NCI-H146 treated with DMSO at 0.1 percent for 48 hours (cell line): ENCODE data around the gene TAMALIN.

Experiments
- DNase-seq: peaks from one replicate; lab custom pipeline; 2025; ENCODE audit not compliant: unreplicated experiment; lab: John Stamatoyannopoulos, UW

Gene TAMALIN

DNA sequence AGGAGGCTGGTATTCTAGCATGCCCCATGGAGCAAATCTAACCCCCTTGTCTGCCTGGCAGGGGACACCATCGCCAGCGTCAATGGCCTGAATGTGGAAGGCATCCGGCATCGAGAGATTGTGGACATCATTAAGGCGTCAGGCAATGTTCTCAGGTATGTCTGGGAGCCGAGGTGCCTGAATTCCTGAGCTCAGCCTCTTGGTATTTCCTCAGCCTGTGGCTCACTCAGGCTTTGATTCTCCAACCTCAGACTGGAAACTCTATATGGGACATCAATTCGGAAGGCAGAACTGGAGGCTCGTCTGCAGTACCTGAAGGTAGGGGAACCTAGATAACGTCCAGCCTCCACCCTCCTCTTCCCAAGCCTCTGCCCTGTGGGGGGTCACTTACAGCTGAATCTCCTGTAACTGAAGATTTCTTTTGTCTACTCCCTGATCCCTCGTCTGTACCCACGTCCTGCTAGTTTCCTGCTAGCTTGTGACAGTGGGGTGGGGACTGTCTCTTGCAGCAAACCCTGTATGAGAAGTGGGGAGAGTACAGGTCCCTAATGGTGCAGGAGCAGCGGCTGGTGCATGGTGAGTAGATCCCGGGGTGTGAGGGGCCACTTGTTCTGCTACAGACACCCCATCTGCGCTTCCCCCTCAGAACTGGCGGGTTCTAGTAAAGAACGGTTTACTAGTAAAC, 7.0 kb downstream of the TAMALIN start:
- DNase-seq = no peak

DNA sequence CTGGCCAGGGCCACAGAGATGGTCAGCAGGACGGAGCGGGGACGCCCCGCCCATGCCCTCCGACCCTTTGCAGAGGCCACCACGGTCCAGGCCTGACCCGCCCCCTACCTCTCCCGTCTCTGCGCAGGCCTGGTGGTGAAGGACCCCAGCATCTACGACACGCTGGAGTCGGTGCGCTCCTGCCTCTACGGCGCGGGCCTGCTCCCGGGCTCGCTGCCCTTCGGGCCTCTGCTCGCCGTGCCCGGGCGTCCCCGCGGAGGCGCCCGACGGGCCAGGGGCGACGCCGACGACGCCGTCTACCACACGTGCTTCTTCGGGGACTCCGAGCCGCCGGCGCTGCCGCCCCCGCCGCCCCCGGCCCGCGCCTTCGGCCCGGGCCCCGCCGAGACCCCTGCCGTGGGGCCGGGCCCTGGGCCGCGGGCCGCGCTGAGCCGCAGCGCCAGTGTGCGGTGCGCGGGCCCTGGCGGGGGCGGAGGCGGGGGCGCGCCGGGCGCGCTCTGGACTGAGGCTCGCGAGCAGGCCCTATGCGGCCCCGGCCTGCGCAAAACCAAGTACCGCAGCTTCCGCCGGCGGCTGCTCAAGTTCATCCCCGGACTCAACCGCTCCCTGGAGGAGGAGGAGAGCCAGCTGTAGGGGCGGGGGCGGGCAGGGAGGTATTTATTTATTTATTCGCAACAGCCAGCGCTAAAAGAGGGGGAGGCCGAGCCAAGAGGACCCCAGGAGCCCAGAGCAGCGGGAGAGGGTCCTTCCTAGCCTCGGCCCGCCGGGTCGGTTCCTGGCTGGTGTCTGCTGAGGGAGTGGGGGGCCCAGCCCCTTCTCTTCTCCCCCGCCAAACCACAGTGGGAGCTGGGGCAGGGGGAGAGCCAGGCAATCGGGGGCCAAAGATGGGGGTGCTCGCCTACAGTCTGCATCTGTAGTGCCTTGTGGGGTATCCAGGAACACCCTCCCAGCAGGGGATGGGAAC, 8.1 kb downstream of the TAMALIN start:
- DNase-seq = no peak

DNA sequence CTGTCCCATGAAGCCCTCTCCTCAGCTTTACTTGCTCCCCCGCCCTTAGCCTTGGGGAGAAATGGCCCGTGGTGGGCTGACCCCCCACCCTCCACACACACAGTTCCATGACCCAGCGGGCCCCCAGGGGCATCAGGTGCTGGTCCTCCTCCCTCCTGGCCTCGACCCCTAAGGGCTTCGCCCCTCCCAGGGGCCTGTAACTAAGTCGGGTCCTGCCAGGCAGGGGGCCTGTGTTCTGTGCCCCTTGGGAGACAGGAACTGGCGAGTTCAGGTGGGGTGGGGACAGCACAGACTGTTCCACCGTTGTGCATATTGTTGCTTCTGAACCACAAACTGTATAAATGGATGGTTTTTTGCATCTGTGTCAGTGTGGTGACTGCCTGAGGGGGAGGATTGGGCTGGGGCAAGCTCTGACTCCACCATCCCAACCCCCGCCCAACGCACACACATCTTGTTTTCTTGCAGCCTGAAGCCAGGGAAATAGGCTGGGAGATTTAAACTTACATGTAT, 8.8 kb downstream of the TAMALIN start:
- DNase-seq = no peak

GRCh38 chr12:52018433-52019112, 11.8 kb downstream of the TAMALIN start:
- DNase-seq = peak; percentile 67

GRCh38 chr12:52019113-52019770, 12.5 kb downstream of the TAMALIN start:
- DNase-seq = peak; percentile 57

DNA sequence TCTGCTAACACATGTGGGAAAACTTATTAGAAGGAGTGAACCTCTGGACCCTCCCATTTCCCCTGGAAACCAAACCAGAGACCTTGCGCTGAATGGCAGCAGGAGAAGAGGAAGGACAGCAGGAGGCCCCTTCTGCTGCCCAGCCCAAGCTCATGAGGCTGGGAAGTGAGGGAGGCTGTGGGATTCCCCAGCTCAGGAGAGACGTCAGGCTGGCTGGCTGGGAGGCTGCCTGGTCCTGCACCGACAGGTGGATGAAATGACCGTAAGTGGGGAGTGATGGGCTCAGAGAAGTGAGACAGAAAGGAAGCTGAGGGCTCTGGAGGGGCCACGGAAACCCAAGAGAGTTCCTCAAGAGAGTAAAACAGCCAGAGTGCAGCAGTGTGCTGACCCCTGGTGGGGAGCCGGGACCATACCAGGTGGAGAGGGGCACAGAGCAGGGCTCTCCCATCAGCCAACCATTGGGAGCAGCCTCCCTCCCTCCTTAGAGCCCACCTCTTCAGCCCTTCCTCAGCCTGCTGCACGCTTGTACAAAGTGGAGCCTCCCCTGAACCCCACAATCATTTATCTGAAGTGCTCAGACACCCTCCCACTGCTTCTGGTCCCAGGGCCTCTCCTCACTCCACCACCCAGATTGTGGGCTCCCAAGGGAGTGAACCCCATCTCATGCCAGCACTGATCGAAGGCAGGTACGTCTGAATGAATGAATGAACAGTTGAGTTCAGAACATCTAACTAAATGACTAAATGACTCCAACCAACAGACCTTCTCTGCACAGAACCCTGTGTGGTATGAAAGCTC, 14.0 kb downstream of the TAMALIN start:
- peak; percentile 71 for DNase-seq

- DNase-seq = peak; percentile 61
Observed at GRCh38 chr12:52022841-52023181, 16.1 kb downstream of the TAMALIN start.

- DNase-seq = peak; percentile 64
Observed at GRCh38 chr12:52023182-52023975, 16.6 kb downstream of the TAMALIN start.

- DNase-seq = peak; percentile 64
Observed at GRCh38 chr12:52023976-52024688, 17.4 kb downstream of the TAMALIN start.

DNA sequence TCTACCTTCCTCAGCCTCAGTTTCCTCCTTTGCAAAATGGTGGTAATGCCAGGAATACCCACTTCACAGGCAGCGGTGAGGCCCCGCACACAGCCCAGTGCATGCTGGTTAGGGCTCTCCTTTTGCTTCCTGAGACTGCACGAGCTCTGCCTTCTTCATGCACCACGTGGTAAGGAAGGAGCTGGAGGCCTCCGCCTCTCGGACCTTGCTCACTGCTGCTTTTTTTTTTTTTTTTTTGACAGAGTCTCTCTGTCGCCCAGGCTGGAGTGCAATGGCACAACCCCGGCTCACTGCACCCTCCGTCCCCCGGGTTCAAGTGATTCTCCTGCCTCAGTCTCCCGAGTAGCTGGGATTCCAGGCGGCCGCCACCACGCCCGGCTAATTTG, 18.1 kb downstream of the TAMALIN start:
- no peak for DNase-seq

DNA sequence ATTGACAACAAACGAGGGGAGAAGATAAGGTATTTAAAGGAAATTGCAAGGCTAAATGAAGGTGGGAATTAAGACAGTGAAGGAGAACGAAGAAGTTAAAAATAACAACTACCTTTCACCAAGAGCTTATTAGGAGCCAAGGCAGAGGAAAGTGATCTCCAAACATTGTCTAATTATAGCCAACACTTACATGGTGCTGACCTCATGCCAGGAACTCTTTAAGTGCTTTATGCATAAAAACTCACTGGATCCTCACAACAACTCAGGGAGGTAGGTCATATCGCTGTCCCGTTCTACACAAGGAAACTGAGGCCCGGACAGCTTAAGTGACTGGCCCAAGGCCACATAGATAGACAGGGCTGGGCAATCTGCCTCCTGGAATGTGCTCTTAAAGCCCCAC, 19.5 kb downstream of the TAMALIN start:
- DNase-seq = no peak

DNA sequence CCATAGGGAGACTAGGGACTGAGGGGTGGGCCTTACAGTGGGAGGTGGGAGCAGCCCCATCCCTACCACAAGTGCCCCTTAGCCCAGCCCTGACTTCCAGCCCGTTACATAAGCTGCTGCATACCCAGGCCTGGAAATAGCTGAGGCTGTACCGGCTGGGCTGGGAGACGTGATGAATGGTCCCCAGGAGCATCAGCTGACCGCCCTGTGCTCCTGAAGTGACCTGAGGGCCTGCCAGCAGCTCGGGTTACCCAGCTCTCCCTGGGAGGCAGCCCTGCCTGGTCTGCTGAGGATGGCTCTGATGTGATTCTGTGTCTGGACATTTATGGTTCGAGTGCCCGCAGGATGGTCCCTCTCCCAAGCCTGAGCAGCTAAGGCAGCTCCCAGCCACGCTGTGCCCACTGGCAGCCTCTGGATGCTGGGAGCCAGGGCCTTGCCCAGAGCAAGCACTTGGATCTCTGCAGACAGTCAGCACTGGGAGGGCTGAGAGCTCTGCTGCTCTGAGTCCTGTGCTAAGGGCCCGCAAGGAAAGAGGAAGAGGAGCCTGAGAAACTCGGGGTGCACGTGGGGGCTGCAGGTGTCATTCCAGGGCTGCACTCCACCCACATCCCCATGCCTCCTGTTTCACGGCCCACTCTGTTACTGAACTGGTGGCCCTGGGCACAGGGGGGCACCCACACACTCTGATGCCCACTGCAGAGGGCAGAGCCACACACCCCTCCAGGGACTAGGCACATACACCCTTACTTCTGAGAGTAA, 20.5 kb downstream of the TAMALIN start:
- DNase-seq = no peak

GRCh38 chr12:52029685-52030084, 22.9 kb downstream of the TAMALIN start:
- peak; percentile 93 for DNase-seq

GRCh38 chr12:52032446-52032803, 25.7 kb downstream of the TAMALIN start:
- DNase-seq = no peak

DNA sequence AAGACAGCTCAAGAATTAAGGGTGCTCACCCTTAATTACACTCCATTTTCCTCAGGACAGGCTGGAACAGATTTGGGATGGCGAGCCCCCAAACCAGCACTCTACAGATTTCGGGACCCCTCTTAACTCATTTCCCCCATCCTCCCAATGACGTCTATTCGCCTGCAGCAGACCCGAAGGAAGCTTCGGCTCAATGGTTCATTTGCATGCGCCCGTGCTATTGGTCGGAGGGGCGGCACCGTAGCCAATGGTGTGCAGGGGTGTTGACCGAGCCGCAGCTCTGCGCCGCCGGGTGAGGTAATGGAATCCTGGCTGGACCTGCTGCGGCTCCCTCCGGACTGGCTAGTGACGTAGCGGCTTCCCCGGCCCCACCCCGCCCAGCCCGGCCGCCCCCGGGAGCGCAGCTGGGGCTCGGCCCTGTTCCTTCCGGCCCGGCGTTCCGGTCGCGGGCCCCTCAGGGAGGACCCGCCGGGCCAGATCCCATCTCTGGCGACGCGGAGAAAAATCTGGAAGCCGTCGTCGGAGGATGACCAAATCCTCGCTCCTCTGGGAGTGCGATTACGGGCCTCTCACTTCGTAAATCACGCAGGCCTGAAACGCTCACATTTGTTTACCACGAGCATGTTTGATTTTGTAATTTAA, 26.2 kb downstream of the TAMALIN start:
- peak; percentile 96 for DNase-seq

DNA sequence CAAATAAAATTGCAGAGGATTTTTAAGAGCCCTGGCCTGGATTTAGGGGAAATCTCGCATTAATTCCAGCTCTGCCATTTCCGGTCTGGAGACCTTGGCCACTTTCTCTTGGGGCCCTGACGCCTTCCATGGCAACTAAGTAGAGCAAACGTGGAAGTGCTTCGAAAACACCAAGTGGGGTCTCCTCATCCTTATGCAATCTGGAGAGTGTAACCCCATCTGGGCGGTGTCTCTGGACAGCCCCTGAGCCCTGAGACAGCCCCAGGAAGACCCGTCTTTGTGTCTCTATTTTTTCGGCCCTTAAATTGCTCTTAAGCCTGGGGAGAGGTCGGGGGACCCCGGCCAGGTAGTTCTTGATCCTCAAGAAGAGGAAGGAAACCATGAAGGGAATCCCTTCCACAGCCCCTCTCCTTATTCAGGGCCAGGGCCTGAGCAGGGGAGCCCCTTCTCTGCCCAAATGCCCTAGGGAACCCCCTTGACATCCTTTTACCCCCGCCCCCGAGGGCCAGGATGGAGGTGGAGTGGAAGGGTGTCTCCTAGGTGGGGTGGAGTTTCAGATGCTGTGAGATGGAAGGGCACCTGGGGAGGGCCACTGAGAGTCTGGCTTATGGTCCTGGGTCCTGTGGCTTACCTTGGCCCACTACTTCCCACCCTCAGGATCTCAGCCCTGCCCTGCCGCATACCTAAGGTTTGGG, 26.8 kb downstream of the TAMALIN start:
- DNase-seq = no peak

GRCh38 chr12:52035190-52035589, 28.4 kb downstream of the TAMALIN start:
- no peak for DNase-seq
